ENCODE data around the gene IRF2BP1.

DNA sequence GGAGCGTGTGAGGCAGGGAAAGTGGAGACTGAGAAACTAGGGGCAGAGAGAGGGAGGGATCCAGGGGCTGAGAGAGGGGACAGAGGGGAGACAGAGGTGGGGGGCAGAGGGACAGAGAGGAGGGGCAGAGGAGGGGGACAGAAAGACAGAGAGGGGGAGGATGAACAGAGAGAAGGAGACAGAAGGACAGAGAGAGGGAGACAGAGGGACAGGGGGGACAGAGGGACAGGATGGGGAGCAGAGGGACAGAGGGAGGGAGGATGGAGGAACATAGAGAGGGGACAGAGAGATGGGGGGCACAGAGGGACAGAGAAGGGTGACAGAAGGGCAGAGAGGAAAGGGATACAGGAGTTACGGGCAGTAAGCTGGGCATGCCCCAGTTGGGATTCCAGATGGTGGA, 43.3 kb upstream of the IRF2BP1 start:
- no peak for TF ChIP-seq POLR2A (IDR thresholded peaks at IDR 0.05)
- no peak for TF ChIP-seq EP300 (IDR thresholded peaks at IDR 0.05)
- TF ChIP-seq CTCF (IDR thresholded peaks at IDR 0.05), result no peak
